GM23248 (cell line): Measurements from ENCODE around the gene NFKBIA.

ENCODE experiments used
- EZH2 ChIP-seq: fragments of 200-600 bp; sonication (generic); IDR thresholded peaks from 2 replicates; pipeline ENCODE4 v1.6.1; 2018; ENCODE audit warnings: antibody characterized with exemption, mild to moderate bottlenecking; ENCODE audit not compliant: insufficient read depth, poor library complexity, severe bottlenecking
- EZH2phosphoT487 ChIP-seq: fragments of 200-600 bp; sonication (generic); IDR thresholded peaks from 2 replicates; pipeline ENCODE4 v1.6.1; 2018; ENCODE audit warnings: antibody characterized with exemption, moderate library complexity, mild to moderate bottlenecking, low read depth; ENCODE audit not compliant: insufficient read depth

DNA sequence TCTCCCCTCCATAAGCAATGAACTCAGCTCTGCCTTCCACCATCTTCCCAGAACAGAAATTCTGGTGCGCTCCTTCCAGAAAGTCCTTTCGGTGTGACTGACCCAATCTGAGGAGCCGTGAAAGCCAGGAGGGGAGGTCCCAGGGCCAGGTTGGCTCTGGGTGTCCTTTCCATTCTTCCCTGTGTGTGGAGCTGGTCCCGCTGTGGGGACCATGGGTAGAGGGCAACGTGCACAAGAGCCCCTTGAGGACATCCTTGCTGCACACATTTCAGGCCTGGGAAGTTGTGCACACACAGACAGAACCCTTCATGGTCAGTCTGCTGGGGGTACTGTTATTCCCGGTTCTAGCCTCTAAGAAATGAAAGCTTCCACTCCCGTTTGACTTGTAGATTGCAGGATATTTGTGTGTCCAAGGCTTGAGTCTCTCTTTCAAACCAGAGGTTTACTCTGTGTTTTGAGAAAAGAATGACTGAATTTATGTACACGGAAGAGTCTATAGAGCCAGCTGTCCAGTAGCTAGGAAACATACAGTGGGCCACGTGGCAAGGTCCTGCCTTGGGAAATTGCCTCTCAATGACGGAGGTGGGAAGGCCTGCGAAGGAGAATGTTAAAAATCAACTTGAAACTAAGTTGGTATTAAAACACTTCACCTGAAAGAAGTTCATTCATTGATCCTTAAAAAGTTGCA is 10.1 kb downstream of the NFKBIA start:
- TF ChIP-seq EZH2phosphoT487 (no peak), EZH2 (no peak)
